Bone marrow (tissue), 2 donors: ENCODE results near the gene PSD.
A peak's percentile ranks its signal among the peaks of the same experiment; 100 is the strongest.

ENCODE experiments used
- DNase-seq, 2 donors: peaks; one replicate each; lab custom pipeline; 2025; lab: John Stamatoyannopoulos, UW

Gene PSD

GRCh38 chr10:102444851-102445250, 26.3 kb upstream of the PSD start:
- no peak for DNase-seq

- DNase-seq: no peak
Measured at GRCh38 chr10:102438374-102438773, 19.8 kb upstream of the PSD start.

GRCh38 chr10:102437515-102437914, 18.9 kb upstream of the PSD start:
- no peak for DNase-seq

- no peak for DNase-seq
Measured at GRCh38 chr10:102436312-102436711, 17.7 kb upstream of the PSD start.

GRCh38 chr10:102435529-102436233, 17.1 kb upstream of the PSD start:
- peak in 1 of 2 donors; percentile 53 for DNase-seq

GRCh38 chr10:102435133-102435497, 16.5 kb upstream of the PSD start:
- no peak for DNase-seq

- no peak for DNase-seq
Measured at GRCh38 chr10:102434394-102435132, 16.0 kb upstream of the PSD start.

GRCh38 chr10:102433619-102434046, 15.0 kb upstream of the PSD start:
- DNase-seq: peak; percentile 25 to 45

- peak; percentile 89 to 92 for DNase-seq
Measured at GRCh38 chr10:102432162-102432950, 13.8 kb upstream of the PSD start, which contains the start of gene CUEDC2. TSS of gene CUEDC2 (minus strand) at chr10:102432574. CDS start at chr10:102425188, 7,386 bp downstream.

- no peak for DNase-seq
Measured at GRCh38 chr10:102431452-102432124, 13.0 kb upstream of the PSD start.

GRCh38 chr10:102429468-102429867, 10.9 kb upstream of the PSD start:
- no peak for DNase-seq

GRCh38 chr10:102426803-102427287, 8.3 kb upstream of the PSD start:
- no peak for DNase-seq

- no peak for DNase-seq
Measured at GRCh38 chr10:102425444-102425843, 6.9 kb upstream of the PSD start.

GRCh38 chr10:102424916-102425315, 6.3 kb upstream of the PSD start:
- DNase-seq: no peak

- no peak for DNase-seq
Measured at GRCh38 chr10:102424145-102424544, 5.6 kb upstream of the PSD start.

- no peak for DNase-seq
Measured at GRCh38 chr10:102423372-102423968, 4.9 kb upstream of the PSD start.

- peak in 1 of 2 donors; percentile 43 for DNase-seq
Measured at GRCh38 chr10:102422545-102423129, 4.1 kb upstream of the PSD start.

- no peak for DNase-seq
Measured at GRCh38 chr10:102421757-102422512, 3.4 kb upstream of the PSD start.

- DNase-seq: no peak
Measured at GRCh38 chr10:102421507-102421756, 2.8 kb upstream of the PSD start.

- peak; percentile 91 to 95 for DNase-seq
Measured at GRCh38 chr10:102420714-102421506, 2.3 kb upstream of the PSD start, which contains the start of gene FBXL15. TSS of gene FBXL15 (plus strand) at chr10:102420836. CDS start at chr10:102421130, 294 bp downstream.
